ENCODE data around the gene GKN1. TPM values are rescaled to one million over a fixed set of nuclear protein-coding genes. Genes with fewer than 3 reads are reported as not detected.

Gene GKN1
- polyA plus RNA-seq, 1 donor from 2014 or later, result not detected

GRCh38 chr2:69011611-69012157 lies 37.2 kb downstream of the GKN1 start:
- no peak overlapping the region for H3K4me2 ChIP-seq (ENCODE audit: low read length)
- H3K36me3 ChIP-seq (ENCODE audit: insufficient read depth, low read length), result no peaks in the 10 kb centered on the region
- H3F3A ChIP-seq (ENCODE audit: insufficient read depth, low read length, poor library complexity, severe bottlenecking), result no peaks in the 10 kb centered on the region
- peaks cover 24% of the 10 kb centered on the region for H3K79me2 ChIP-seq (replicated peaks; ENCODE audit: insufficient read depth, low read length)
- no peak overlapping the region for H2AFZ ChIP-seq (ENCODE audit: low read depth, low read length)
- H3K9me2 ChIP-seq (ENCODE audit: insufficient read depth, low read length), result no peaks in the 10 kb centered on the region
- no peak overlapping the region for H3K9ac ChIP-seq (ENCODE audit: low read length)
- H4K20me1 ChIP-seq (ENCODE audit: insufficient read depth), result no peaks in the 10 kb centered on the region
- no peak for TF ChIP-seq EZH2 (IDR thresholded peaks at IDR 0.05; ENCODE audit: borderline replicate concordance, insufficient read depth, low read length, poor library complexity, severe bottlenecking)
- no peak for TF ChIP-seq REST (IDR thresholded peaks at IDR 0.05; ENCODE audit: borderline replicate concordance)
- TF ChIP-seq EP300 (conservative IDR thresholded peaks at IDR 0.05; ENCODE audit: poor library complexity, severe bottlenecking), result no peak
- no peak for TF ChIP-seq RAD21 (conservative IDR thresholded peaks at IDR 0.05)
- TF ChIP-seq TAF1 (IDR thresholded peaks at IDR 0.05; ENCODE audit: low read depth), result no peak
- TF ChIP-seq MXI1 (conservative IDR thresholded peaks at IDR 0.05; ENCODE audit: poor library complexity, severe bottlenecking), result no peak
- no peak for TF ChIP-seq SMC3 (conservative IDR thresholded peaks at IDR 0.05; ENCODE audit: poor library complexity)
- no peak for TF ChIP-seq CTCF (IDR thresholded peaks at IDR 0.05; ENCODE audit: poor library complexity, severe bottlenecking)
- no peak for TF ChIP-seq POLR2AphosphoS5 (IDR thresholded peaks at IDR 0.05)
- no peaks in the 10 kb centered on the region for H3K27me3 ChIP-seq (ENCODE audit: insufficient read depth, low read depth, low read length)
- H3K9me3 ChIP-seq (ENCODE audit: low read length), result no peaks in the 10 kb centered on the region
- no peak overlapping the region for H3K27ac ChIP-seq (ENCODE audit: low read length)
- H3K4me3 ChIP-seq (ENCODE audit: low read length), result no peak overlapping the region

- no peaks in the 10 kb centered on the region for H3K9me3 ChIP-seq (ENCODE audit: low read length)
- H4K20me1 ChIP-seq (ENCODE audit: insufficient read depth), result no peaks in the 10 kb centered on the region
- peak overlapping the region; percentile 41 for H3K4me2 ChIP-seq (ENCODE audit: low read length)
- H3K27ac ChIP-seq (ENCODE audit: low read length), result peak overlapping the region; percentile 68
- peak overlapping the region; percentile 92 for H2AFZ ChIP-seq (ENCODE audit: low read depth, low read length)
- peaks cover 33% of the 10 kb centered on the region for H3K79me2 ChIP-seq (replicated peaks; ENCODE audit: insufficient read depth, low read length)
- no peaks in the 10 kb centered on the region for H3K9me2 ChIP-seq (ENCODE audit: insufficient read depth, low read length)
- H3F3A ChIP-seq (ENCODE audit: insufficient read depth, low read length, poor library complexity, severe bottlenecking), result no peaks in the 10 kb centered on the region
- TF ChIP-seq CTCF (IDR thresholded peaks at IDR 0.05; ENCODE audit: poor library complexity, severe bottlenecking) (peak; percentile 79), RAD21 (conservative IDR thresholded peaks at IDR 0.05) (peak; percentile 70), EZH2 (IDR thresholded peaks at IDR 0.05; ENCODE audit: borderline replicate concordance, insufficient read depth, low read length, poor library complexity, severe bottlenecking) (no peak), TAF1 (IDR thresholded peaks at IDR 0.05; ENCODE audit: low read depth) (no peak), SMC3 (conservative IDR thresholded peaks at IDR 0.05; ENCODE audit: poor library complexity) (peak; percentile 76)
- no peaks in the 10 kb centered on the region for H3K36me3 ChIP-seq (ENCODE audit: insufficient read depth, low read length)
- H3K27me3 ChIP-seq (ENCODE audit: insufficient read depth, low read depth, low read length), result no peaks in the 10 kb centered on the region
- H3K9ac ChIP-seq (ENCODE audit: low read length), result peak overlapping the region; percentile 86
- H3K4me3 ChIP-seq (ENCODE audit: low read length), result peak overlapping the region; percentile 94
These were observed 38.1 kb downstream of the GKN1 start for GRCh38 chr2:69012310-69013141.
